Stimulated activated CD4-positive, alpha-beta T cell treated with anti-CD3 and anti-CD28 coated beads, Interleukin-12 subunit alpha, Interleukin-12 subunit beta, amount 100 ng/mL, for 4 hours (primary cell): ENCODE results near the gene BIRC3.
"Not testable (repeated sequence)": the region's sequence is repeated elsewhere in the genome, so short reads cannot be mapped to it uniquely, and the experiment has no call there.

Experiments used
- DNase-seq: peaks from one replicate; pipeline ENCODE4 v3.0.0-alpha.2; 2020

The BIRC3 gene

DNA sequence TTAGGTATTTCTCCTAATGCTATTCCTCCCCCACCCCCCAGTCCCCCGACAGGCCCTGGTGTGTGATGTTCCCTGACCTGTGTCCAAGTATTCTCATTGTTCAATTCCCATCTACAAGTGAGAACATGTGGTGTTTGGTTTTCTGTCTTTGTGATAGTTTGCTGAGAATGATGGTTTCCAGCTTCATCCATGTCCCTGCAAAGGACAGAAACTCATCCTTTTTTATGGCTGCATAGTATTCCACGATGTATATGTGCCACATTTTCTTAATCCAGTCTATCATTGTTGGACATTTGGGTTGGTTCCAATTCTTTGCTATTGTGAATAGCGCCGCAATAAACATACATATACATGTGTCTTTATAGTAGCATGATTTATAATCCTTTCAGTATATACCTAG, 20.5 kb upstream of the BIRC3 start:
- DNase-seq = not testable (repeated sequence)

DNA sequence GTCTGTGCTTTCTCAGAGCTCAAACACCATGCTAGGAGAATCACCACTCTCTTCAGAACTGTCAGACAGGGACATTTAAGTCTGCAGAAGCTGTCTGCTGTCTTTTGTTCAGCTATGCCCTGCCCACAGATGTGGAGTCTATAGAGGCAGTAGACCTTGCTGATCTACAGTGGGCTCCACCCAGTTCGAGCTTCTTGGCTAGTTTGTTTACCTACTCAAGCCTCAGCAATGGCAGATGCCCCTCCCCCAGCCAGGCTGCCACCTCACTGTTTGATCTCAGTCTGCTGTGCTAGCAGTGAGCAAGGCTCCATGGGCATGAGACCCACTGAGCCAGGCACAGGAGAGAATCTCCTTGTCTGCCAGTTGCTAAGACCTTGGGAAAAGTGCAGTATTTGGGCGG, 16.4 kb upstream of the BIRC3 start:
- not testable (repeated sequence) for DNase-seq

DNA sequence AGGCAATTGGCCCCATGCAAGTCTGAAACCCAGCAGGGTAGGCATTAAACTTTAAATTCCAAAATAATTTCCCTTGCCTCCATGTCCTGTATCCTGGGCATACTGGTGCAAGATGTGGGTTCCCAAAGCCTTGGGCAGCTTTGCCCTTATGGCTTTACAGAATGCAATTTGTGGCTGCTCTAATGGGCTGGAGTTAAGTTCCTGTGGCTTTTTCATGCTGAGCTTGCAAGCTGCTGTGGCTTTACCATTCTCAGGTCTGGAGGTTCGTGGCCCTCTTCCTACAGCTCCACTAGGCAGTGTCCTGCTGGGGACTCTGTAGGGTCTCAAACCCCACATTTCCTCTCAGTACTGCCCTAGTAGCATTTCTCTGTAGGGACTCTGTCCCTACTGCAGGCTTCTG, 15.0 kb upstream of the BIRC3 start:
- no peak for DNase-seq

DNA sequence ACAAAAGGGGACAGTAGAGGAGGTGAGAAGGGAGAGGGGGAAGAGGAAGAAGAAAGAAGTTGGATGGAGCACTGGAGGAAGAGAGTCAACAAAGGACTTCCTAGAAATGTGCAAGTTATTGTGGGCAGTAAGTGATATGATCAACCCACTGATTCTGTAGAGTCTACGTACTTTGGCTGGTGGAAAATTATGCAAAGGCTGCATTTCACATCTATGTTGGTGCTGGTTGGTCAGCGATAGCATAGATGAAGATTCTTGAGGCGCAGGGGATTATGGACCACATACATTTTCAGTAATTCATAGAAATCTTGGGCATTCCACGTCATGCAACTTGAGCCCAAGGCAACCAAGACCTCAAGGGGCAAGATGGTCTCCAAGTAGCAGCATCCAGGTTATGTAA, 12.6 kb upstream of the BIRC3 start:
- DNase-seq = no peak

DNA sequence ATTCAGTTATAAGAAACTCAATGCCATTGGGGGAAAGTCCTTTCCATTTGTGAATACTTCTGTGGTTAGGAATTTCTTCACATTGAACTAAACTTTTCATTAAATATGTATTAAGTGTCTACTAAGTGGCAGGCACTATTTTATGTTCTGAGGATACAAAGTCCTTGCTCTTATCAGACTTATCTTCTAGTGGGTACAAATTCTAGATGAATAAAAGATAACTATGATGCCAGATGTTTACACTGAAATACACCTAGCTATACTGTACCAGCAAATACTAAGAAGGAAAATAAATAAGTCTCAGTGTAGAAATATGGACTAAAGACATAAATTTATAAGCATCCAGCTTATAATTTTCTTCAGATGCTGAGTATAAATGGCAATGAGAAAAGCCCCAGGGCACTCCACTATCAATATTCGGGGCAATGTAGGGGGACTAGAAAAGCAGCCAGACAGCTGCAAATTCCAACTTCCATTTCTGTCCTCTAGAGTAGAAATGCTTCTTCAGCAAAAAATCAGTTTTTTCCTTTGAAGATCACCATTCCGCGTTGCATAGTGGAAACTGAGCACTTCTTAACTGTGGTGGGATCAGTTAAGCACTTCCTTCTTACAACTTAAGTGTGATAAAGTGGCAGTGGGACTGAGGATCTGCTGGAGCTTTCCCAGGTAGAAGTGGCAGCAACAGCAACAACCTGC, 11.8 kb upstream of the BIRC3 start:
- DNase-seq = no peak

DNA sequence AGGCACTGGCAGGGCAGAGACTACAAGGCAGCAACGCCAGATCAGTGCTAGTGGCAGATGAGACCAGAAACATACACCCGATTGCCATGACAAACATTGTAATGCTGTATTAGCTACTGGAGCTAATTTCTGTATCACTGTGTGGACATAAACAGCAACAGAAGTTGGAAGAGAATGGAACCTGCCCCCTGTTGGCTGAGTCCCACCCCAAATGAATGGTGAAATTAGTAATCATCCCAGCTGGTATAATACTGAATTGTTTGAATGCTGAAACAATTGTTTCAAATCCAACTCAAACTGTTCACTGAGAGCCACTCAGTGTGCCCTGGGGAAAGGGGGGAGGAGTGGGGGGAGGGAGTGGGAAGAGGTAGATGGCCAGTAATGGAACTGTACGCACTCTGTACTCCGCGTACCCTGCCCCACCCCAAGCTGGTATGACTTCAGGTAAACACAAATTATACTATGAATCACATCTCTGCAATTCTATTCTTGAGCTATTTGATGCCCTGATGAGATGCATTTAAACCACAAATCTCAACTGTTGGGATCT, 11.2 kb upstream of the BIRC3 start:
- no peak for DNase-seq

DNA sequence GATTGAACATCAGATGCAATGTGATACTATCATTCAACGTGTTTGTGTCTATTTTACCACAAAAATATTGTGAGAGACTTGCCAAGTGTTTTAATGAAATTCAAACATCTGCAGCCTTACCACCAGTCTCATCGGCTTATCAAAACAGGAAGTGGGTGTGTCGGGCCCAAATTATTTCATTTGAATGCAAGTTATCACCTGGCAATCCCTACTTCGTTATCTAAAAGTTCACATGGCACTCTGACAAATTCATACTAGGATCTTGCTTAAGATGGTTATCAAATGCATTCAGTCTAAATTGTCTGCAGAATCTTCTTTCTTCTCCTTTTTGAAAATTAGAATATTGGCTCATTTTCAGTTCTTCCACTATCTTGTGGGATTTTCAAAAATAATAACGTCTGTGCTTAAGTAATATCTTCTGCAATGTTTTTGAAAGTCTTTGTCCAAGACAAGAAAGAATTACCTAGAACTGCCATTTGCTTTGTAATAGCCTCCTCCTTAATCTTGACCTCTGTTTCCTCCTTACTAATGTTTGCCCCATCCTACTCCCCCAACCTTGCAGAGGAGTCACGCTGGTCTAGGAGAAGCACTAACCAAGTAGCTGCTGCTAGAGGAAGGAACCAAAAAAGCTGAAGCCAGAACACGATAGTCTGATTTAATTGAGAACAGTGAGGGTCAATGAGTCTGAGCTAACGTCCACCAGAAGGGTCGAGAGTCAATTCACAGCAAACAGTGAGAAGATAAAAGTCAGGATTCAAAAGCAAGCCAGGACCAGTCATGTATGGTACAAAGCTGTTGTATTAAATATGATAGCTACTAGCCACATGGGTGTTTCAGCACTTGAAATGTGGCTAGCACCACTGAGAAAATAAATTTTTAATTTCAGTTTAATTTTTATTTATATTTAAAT, 10.2 kb upstream of the BIRC3 start:
- no peak for DNase-seq

DNA sequence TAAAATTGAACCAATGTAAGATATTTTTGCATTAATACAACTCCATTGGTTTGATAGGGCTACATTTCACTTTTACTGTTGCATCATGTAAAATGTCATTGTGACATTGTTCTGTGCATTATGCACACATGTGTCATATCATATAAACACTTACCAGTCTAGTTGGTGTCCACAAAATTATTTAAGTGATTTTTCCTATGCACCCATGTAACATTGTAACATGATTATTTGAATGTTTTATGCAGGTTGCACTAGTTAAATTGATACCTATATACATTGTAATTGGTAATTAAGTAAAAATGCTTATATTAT, 9.6 kb upstream of the BIRC3 start:
- DNase-seq = no peak

DNA sequence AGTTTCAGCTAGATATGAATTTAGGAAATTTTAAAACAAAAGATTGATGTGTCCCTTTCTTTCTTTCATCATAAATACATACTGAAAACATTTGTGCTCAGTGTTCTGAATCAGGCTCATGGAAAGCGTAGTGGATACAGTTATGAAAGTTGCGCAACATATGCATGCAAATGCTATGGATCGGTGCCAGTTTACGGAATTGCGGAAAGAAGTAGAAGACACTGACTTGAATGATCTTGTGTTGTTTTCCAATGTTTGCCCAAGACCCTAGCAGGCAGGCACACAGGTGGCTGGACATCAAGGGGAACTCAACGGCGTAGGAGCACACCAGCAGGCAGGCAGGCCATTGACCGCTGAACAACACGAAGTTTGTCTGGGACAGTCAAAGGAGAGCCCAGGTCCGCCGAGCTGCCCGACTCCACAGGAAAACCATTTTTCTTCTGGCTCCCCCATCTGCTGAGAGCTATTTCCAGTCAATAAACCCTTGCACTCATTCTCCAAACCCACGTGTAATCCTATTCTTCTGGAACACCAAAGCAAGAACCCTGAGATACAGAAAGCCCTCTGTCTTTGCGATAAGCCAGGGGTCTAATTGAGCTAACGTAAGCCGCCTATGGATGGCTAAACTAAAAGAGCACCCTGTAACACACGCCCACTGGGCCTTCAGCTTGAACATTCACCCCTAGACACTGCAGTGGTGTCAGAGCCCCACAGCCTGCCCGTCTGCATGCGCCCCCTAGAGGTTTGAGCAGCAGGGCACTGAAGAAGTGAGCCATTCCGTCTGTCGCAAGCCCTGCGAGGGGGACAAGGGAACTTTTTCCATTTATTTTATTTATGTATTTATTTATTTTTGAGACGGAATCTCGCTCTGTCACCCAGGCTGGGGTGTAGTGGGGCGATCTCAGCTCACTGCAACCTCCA, 7.4 kb upstream of the BIRC3 start:
- DNase-seq = no peak

DNA sequence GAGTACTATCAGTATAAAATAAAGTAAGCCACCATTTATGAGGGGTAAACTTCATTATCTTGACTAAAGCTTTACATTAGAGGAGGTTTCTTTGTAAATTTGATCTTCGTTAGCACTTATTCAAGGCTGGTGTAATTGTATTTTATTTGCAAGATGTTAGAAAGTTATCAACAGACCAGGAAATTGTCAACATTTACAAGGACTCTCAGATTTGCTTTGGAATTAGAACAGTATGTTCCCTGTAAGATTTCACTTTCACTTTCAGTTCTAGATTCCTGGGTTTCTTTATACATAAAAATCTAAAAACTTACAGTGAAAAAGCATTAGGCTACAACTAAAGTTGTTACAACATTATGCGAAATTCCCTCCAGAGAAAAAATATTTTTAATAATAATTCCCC, 4.6 kb upstream of the BIRC3 start:
- no peak for DNase-seq

DNA sequence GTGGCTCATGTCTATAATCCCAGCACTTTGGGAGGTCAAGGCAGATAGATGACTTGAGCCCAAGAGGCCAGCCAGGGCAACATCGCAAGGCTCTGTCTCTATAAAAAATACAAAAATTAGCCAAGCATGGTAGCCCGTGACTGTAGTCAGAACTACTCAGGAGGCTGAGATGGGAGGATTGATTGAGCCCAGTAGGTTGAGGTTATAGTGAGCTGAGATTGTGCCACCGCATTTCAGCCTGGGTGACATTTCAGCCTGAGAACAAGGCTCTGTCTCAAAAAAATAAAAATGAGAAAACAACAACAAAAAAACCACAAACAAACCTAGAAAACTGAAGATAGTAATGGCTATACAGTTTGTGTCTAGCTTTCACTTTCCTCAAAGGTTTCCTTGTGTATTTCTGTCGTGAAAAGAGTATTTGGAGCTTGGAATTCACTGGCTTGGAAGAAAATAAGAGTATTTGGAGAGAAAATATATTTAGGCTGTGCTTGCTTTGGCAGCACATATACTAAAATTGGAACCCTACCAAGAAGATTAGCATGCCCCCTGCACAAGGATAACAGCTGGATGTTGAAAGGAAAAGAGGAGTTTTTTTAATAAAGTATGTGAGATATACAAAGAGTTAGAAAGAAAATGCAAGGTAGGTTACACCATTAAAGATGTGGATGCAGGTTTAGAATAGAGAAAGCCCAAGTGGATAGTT, 3.9 kb upstream of the BIRC3 start:
- no peak for DNase-seq

DNA sequence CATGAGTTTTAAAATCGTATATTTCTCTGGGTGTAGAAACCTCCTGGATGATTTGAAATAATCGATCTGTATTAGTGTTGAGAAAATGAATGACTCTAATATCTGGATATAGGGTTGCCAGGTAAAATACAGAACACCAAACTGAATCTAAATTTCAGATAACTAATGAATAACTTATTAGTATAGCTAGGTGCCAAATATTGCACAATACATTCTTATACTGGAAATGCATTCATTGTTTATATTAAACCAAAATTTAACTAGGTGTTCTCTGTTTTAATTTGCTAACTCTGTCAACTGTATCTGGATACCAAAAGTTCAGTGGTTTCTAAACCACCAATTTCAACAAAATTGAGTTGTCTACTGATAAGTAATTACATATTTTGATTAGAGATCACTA, 2.5 kb upstream of the BIRC3 start:
- DNase-seq = no peak

DNA sequence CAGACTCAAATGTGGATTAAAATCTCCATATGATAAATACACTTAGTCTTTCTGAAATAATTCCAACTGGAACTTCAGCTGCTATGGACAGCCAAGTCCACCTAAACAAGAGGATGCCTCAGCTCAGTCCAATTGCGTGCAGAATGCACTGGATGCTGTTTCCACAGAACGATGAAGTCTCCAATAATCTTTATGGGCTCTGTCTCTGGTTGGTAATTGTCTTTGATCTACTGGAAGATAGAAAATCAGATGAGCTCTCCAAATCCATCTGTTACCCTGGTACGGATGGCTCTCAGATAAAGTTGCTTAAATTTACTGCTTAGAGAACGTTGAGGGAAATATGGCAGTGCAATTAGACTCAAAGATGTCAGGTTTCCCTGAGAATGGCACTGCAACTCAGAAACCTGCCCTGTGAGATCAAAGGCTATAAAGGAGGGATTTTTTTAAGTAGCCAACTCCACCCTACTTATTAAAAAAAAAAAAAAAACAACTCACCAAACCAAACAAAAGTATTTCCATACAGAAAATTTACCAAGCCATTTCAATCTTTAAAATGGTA, 859 bp upstream of the BIRC3 start:
- no peak for DNase-seq

DNA sequence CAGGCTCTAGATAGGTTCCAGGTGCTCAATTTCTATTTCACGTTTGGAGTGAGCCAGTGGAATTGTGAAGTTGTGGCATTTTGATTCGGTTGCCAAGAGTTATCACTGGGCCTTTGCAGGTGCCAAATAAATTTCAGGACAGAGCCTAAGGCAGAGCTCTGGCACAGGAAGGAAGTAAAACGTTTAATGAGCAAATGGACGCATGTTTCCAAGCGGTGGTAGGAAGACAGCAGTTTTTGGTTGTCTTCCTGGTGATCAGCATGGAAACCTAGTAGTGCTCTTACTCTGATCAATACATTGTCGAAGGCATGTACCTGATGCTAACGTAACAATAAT, 452 bp downstream of the BIRC3 start:
- no peak for DNase-seq

DNA sequence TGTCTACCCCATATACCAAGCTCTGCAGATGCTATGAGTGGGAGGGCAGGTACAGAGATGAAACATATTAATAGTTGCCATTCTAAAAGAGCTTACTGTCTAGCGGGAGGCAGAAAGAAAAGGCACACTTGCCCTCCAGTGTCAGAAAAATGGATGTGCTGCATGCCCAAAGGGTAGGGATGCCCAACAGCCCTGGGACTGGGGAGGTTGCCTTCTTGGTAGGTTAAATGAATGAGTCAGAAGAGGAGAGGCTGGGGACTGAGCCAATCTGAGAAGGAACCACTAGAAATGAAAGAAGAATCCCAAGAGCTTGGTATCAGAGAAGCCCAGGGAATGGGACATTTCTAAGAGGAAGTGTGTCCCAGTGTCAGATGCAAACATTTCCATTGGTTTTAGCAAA, 1.2 kb downstream of the BIRC3 start:
- DNase-seq = no peak

DNA sequence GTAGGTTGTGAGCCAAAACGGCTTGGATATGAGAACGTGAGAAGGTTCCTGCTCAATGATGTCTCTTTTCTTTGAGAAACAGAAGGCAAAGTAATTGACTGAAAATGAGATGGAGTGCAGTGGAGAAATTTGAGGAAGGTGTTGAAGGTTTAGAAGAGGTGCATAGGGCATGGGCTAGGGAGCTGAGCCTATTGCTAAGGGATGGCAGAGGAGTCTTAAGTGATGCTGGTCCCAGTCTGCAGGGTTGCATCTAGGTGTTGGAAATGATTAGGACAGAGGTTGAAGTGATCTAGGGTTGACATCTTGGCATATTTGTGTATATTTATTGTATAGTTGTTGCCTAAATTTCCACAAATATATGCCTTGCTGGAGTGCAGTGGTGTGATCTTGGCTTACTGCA, 2.3 kb downstream of the BIRC3 start:
- DNase-seq = no peak

DNA sequence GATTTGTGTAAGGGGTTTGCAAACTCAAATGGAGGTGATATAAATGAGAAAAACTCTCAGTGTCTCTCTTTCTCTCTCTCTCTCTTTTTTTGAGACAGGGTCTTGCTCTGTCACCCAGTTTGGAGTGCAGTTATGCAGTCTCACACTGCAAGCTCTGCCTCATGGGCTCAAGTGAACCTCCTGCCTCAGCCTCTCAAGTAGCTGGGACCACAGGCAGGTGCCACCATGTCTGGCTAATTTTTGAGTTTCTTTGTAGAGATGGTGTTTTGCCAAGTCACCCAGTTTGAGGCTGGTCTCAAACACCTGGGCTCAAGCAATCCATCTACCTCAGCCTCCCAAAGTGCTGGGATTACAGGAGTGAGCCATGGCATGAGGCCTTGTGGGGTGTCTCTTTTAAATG, 2.9 kb downstream of the BIRC3 start:
- DNase-seq = no peak

DNA sequence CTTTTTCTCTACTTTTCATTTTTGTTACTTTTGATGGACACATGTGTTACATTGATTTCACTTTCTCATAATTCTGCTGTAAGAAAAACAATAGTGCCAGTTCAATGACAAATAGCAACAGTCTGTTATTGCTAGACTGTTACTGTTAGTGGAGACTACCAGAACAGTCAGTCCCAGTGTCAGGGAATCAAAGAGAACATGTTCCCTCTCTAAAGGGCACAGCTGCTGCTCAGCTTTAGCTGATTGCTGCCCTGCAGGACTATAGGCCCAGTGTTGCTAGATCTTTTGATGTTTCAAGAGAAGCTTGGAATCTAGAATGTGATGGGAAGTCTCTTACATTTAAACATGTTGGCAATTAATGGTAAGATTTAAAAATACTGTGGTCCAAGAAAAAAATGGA, 3.4 kb downstream of the BIRC3 start:
- no peak for DNase-seq

DNA sequence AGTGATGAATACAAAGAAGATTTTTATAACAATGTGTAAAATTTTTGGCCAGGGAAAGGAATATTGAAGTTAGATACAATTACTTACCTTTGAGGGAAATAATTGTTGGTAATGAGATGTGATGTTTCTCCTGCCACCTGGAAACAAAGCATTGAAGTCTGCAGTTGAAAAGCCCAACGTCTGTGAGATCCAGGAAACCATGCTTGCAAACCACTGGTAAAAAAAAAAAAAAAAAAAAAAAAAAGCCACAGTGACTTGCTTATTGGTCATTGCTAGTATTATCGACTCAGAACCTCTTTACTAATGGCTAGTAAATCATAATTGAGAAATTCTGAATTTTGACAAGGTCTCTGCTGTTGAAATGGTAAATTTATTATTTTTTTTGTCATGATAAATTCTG, 5.3 kb downstream of the BIRC3 start:
- no peak for DNase-seq

DNA sequence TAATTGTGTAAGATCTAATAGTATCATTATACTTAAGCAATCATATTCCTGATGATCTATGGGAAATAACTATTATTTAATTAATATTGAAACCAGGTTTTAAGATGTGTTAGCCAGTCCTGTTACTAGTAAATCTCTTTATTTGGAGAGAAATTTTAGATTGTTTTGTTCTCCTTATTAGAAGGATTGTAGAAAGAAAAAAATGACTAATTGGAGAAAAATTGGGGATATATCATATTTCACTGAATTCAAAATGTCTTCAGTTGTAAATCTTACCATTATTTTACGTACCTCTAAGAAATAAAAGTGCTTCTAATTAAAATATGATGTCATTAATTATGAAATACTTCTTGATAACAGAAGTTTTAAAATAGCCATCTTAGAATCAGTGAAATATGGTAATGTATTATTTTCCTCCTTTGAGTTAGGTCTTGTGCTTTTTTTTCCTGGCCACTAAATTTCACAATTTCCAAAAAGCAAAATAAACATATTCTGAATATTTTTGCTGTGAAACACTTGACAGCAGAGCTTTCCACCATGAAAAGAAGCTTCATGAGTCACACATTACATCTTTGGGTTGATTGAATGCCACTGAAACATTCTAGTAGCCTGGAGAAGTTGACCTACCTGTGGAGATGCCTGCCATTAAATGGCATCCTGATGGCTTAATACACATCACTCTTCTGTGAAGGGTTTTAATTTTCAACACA, 6.4 kb downstream of the BIRC3 start:
- no peak for DNase-seq

DNA sequence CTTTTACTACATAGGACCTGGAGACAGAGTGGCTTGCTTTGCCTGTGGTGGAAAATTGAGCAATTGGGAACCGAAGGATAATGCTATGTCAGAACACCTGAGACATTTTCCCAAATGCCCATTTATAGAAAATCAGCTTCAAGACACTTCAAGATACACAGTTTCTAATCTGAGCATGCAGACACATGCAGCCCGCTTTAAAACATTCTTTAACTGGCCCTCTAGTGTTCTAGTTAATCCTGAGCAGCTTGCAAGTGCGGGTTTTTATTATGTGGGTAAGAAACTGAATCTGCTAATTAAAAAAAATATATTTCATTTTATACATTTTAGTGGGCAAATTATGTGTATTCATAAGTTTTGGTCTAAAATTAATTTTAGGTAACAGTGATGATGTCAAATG, 7.8 kb downstream of the BIRC3 start:
- no peak for DNase-seq

DNA sequence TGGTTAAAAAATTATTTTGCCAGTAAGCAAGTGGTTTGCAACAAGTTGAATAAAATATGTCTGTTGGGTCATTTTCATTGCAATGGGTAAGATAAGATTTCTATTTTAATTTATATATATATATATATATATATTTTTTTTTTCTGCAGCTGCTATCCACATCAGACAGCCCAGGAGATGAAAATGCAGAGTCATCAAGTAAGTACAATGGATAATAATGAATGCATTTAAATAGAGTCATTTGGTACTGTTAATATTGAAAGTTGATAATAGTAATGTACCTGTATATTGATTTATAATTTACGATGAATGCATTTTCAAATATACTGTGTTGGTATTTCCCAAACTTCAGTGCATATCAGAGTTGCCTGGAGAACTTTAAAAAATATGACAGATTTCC, 11.5 kb downstream of the BIRC3 start:
- no peak for DNase-seq
